ENCODE data around the gene MEX3A. TPM values are rescaled to one million over a fixed set of nuclear protein-coding genes. Genes with fewer than 3 reads are reported as not detected.
A peak's percentile ranks its signal among the peaks of the same experiment; 100 is the strongest.

MEX3A gene
- total and polyA plus RNA-seq, 2 of the 8 experiments (the other 6 are each of a cell fraction or from before 2014, with no cell fraction given), result 34.1 to 52.4 TPM

GRCh38 chr1:156080863-156081179 is 1.4 kb downstream of the MEX3A start:
- Histone ChIP-seq H4K8ac (ENCODE audit: extremely low read depth, insufficient read depth, low read length) (peak overlapping the region; percentile 60), H2BK120ac (replicated peaks; ENCODE audit: low read depth, low read length) (no peak overlapping the region), H3K56ac (replicated peaks; ENCODE audit: insufficient read length, low read depth, low read length) (peak overlapping the region; percentile 86), H2BK15ac (ENCODE audit: low read length) (peak overlapping the region; percentile 72; the same call in 1 of the 2 replicates), H4K5ac (ENCODE audit: insufficient read length, low read depth, low read length) (peak overlapping the region; percentile 82), H3K9ac (replicated peaks in 1 of 4; ENCODE audit: extremely low read depth in 1 of 4, low read depth in 3 of 4, low read length in 3 of 4) (peak overlapping the region; percentile 58 to 90 (median 76)), H2AFZ (ENCODE audit: low read length) (no peak overlapping the region), H3K4me3 (ENCODE audit: extremely low read depth in 1 of 4, insufficient read depth in 2 of 4, low read depth in 3 of 4, low read length in 4 of 4) (peak overlapping the region; percentile 86 to 98 (median 94)), H3K23ac (ENCODE audit: insufficient read length) (no peak overlapping the region), H3K27ac (ENCODE audit: low read depth, low read length) (peak overlapping the region; percentile 86; the same call in 1 of the 2 replicates), H3K27me3 (replicated peaks in 1 of 4; ENCODE audit: control insufficient read depth in 3 of 4, extremely low read depth in 1 of 4, insufficient read depth in 3 of 4, low read length in 3 of 4) (no peaks in the 10 kb centered on the region), H4K20me1 (replicated peaks in 1 of 2; ENCODE audit: control insufficient read depth in 1 of 2, insufficient read depth in 2 of 2, low read length in 2 of 2) (peaks cover 14 to 26% of the 10 kb centered on the region in 2 experiments), H3K9me3 (ENCODE audit: insufficient read depth in 2 of 2, low read depth in 1 of 2, low read length in 1 of 2) (no peaks in the 10 kb centered on the region), H4K91ac (replicated peaks; ENCODE audit: insufficient read length, low read length) (peak overlapping the region; percentile 99), H3K23me2 (ENCODE audit: low read depth, low read length) (peaks cover 14% of the 10 kb centered on the region), H3K14ac (ENCODE audit: insufficient read length) (no peak overlapping the region), H3K4me1 (replicated peaks in 1 of 4; ENCODE audit: control insufficient read depth in 3 of 4, insufficient read depth in 4 of 4, low read length in 3 of 4) (peaks cover 15 to 39% (median 26%) of the 10 kb centered on the region in 4 experiments), H2BK12ac (ENCODE audit: low read depth, low read length) (0 out of 2 replicates have a peak overlapping the region, but pooled peaks have one; percentile 39), H3K36me3 (ENCODE audit: control insufficient read depth in 2 of 4, insufficient read depth in 4 of 4, low read length in 3 of 4) (peaks cover 3 to 21% (median 8%) of the 10 kb centered on the region in 4 experiments; a peak in 6 of 8 replicates), H3K4ac (replicated peaks; ENCODE audit: insufficient read length, low read depth, low read length) (peak overlapping the region; percentile 82), H3K79me1 (ENCODE audit: low read depth, low read length) (peaks cover 20% of the 10 kb centered on the region), H3K18ac (ENCODE audit: extremely low read depth, low read length) (peak overlapping the region; percentile 93; the same call in 1 of the 2 replicates), H3K4me2 (ENCODE audit: insufficient read depth in 1 of 2, low read depth in 2 of 2, low read length in 2 of 2) (peak overlapping the region; percentile 76 to 79), H2BK20ac (ENCODE audit: low read length) (0 out of 2 replicates have a peak overlapping the region, but pooled peaks have one; percentile 21), H3K79me2 (ENCODE audit: control insufficient read depth in 1 of 2, insufficient read depth in 2 of 2, low read length in 2 of 2) (peaks cover 19 to 73% of the 10 kb centered on the region in 2 experiments), H2AK5ac (ENCODE audit: low read depth, low read length) (no peak overlapping the region), H2BK5ac (ENCODE audit: low read depth, low read length) (peak overlapping the region; percentile 98; the same call in 1 of the 2 replicates)
- no peak for TF ChIP-seq SUZ12 (IDR thresholded peaks at IDR 0.05; ENCODE audit: low read length)
- TF ChIP-seq TAF1 (IDR thresholded peaks at IDR 0.05; ENCODE audit: low read depth, low read length), result 0 out of 2 replicates have a peak, but pooled peaks have one; percentile 16
- TF ChIP-seq ASH2L (IDR thresholded peaks at IDR 0.05; ENCODE audit: low read length), result peak; percentile 43
- TF ChIP-seq BCL11A (IDR thresholded peaks at IDR 0.05; ENCODE audit: low read depth in 2 of 2, low read length in 2 of 2), result no peak
- TF ChIP-seq YY1 (IDR thresholded peaks at IDR 0.05; ENCODE audit: low read depth, low read length), result no peak
- 0 out of 2 replicates have a peak, but pooled peaks have one; percentile 5 for TF ChIP-seq POLR2AphosphoS5 (IDR thresholded peaks at IDR 0.05; ENCODE audit: low read depth, low read length)
- TF ChIP-seq NANOG (IDR thresholded peaks at IDR 0.05; ENCODE audit: insufficient read depth, low read depth, low read length, poor library complexity, severe bottlenecking), result no peak
- no peak for TF ChIP-seq CHD1 (IDR thresholded peaks at IDR 0.05; ENCODE audit: low read depth, low read length)
- TF ChIP-seq RFX5 (IDR thresholded peaks at IDR 0.05; ENCODE audit: borderline replicate concordance, low read depth, low read length), result no peak
- TF ChIP-seq POU5F1 (IDR thresholded peaks at IDR 0.05; ENCODE audit: low read depth, low read length), result no peak
- no peak for TF ChIP-seq ZNF274 (IDR thresholded peaks at IDR 0.05; ENCODE audit: borderline replicate concordance, extremely low read depth, low read length)
- ChIA-PET POLR2A (ENCODE audit: partially characterized antibody) (interaction anchor here (0.7 to 29.6 kb wide), 15 partner anchors 7 to 103 kb away, joined by 3 to 763 read pairs (median 16); partner anchors contain the start of genes ARHGEF2, LAMTOR2, LMNA and RAB25), CTCF (ENCODE audit: partially characterized antibody) (interaction anchor here (0.8 to 29.5 kb wide), 5 partner anchors 10 to 349 kb away, joined by 3 to 1994 read pairs (median 6); partner anchors contain the start of gene LMNA)
- FAIRE-seq (no peak), DNase-seq (ENCODE audit: low read depth in 1 of 2, low spot score in 2 of 2) (no peak)
- 2% methylated on average over 4 of the region's 4 CpGs; no CpG with 5 or more reads in 1 of the 2 experiments for WGBS, 2 experiments (ENCODE audit: extremely low coverage in 1 of 2, insufficient coverage in 1 of 2, insufficient read length in 1 of 2, insufficient replicate concordance in 2 of 2, low coverage in 1 of 2, low lambda C conversion rate in 2 of 2, missing lambda C conversion rate in 1 of 2)

Measured in H1 (cell line).